Mesodermal cell (in vitro differentiated cells): ENCODE data around the gene GALC.

Source experiments
- H3K27ac ChIP-seq: 2 replicates; pipeline ENCODE4 v1.7.0; 2013; ENCODE audit warnings: mild to moderate bottlenecking, low read depth, low read length, moderate library complexity; ENCODE audit not compliant: severe bottlenecking
- H3K36me3 ChIP-seq: 2 replicates; pipeline ENCODE4 v1.7.1; 2013; ENCODE audit warnings: mild to moderate bottlenecking, low read length, moderate library complexity; ENCODE audit not compliant: control insufficient read depth, insufficient read depth
- H3K4me1 ChIP-seq: one replicate; pipeline ENCODE4 v1.7.1; 2013; ENCODE audit warnings: mild to moderate bottlenecking, low read length; ENCODE audit not compliant: insufficient read depth, control insufficient read depth, poor library complexity, severe bottlenecking
- H3K4me3 ChIP-seq: 2 replicates; pipeline ENCODE4 v1.7.0; 2013; ENCODE audit warnings: low read length, control low read depth, mild to moderate bottlenecking; ENCODE audit not compliant: insufficient read depth, poor library complexity, severe bottlenecking; ENCODE audit errors: extremely low read depth
- H3K9me3 ChIP-seq: 2 replicates; pipeline ENCODE4 v1.7.1; 2013; ENCODE audit warnings: mild to moderate bottlenecking, low read length, moderate library complexity; ENCODE audit not compliant: control insufficient read depth
- WGBS, 2 experiments: methylation state at CpG; one replicate each; pipeline ENCODE4 v1.1.5; 2013; ENCODE audit warnings: missing lambda C conversion rate in 2 of 2; ENCODE audit not compliant: insufficient coverage in 2 of 2; 5-methylcytosine and 5-hydroxymethylcytosine counted together

GALC gene

DNA sequence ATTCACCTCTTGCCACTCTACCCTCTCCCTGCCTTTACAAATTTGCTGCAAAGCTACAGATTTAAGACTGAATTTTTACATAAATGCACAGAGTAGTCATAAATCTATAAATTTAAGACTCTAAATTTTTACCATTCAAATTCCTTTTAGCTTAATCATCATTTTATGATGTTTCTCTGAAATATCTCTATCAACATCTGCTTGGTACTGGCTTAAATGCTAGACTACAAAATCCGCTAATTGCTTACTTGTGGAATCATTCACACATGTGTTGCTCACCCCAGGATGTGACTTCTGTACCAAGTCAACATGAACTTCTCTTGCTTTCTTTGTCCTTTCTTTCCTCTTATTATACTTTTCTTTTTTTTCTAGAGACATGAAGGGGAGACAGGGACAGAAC lies 109.2 kb downstream of the GALC start:
- H3K36me3 ChIP-seq, result no peaks in the 10 kb centered on the region
- 88 to 100% methylated on average over 1 of the region's 1 CpG for WGBS, 2 experiments
- no peak overlapping the region for H3K4me3 ChIP-seq
- H3K4me1 ChIP-seq, result no peaks in the 10 kb centered on the region
- no peak overlapping the region for H3K27ac ChIP-seq
- no peaks in the 10 kb centered on the region for H3K9me3 ChIP-seq
